Ishikawa (cell line): ENCODE measurements around the gene LMO3.

ENCODE experiments used
- CEBPB ChIP-seq: IDR thresholded peaks from 2 replicates; pipeline ENCODE4 v1.6.1; 2012
- CREB1 ChIP-seq: IDR thresholded peaks from 2 replicates; pipeline ENCODE4 v1.6.1; 2012; ENCODE audit warnings: low read depth
- EGR1 ChIP-seq: IDR thresholded peaks from 2 replicates; pipeline ENCODE4 v1.6.1; 2012
- EP300 ChIP-seq: IDR thresholded peaks from 2 replicates; pipeline ENCODE4 v1.6.1; 2012; ENCODE audit warnings: borderline replicate concordance
- FOXM1 ChIP-seq: IDR thresholded peaks from 2 replicates; pipeline ENCODE4 v1.6.1; 2012; ENCODE audit warnings: low read depth, borderline replicate concordance
- MAX ChIP-seq: IDR thresholded peaks from 2 replicates; pipeline ENCODE4 v1.6.1; 2012
- NFIC ChIP-seq: IDR thresholded peaks from 2 replicates; pipeline ENCODE4 v1.6.1; 2012
- RAD21 ChIP-seq: IDR thresholded peaks from 2 replicates; pipeline ENCODE4 v1.6.1; 2012; ENCODE audit warnings: low read depth
- REST ChIP-seq: IDR thresholded peaks from 2 replicates; pipeline ENCODE4 v1.6.1; 2012; ENCODE audit warnings: low read depth, mild to moderate bottlenecking
- TAF1 ChIP-seq: IDR thresholded peaks from 2 replicates; pipeline ENCODE4 v1.6.1; 2012; ENCODE audit warnings: low read depth, mild to moderate bottlenecking
- TCF12 ChIP-seq: IDR thresholded peaks from 2 replicates; pipeline ENCODE4 v1.6.1; 2012; ENCODE audit warnings: low read depth
- TEAD4 ChIP-seq: IDR thresholded peaks from 2 replicates; pipeline ENCODE4 v1.6.1; 2012
- USF1 ChIP-seq: IDR thresholded peaks from 2 replicates; pipeline ENCODE4 v1.6.1; 2012
- YY1 ChIP-seq: IDR thresholded peaks from 2 replicates; pipeline ENCODE4 v1.6.1; 2012; ENCODE audit warnings: low read depth
- ZBTB7A ChIP-seq: IDR thresholded peaks from 2 replicates; pipeline ENCODE4 v1.6.1; 2012; ENCODE audit warnings: low read depth

The LMO3 gene

GRCh38 chr12:16606117-16606200 lies at the start of gene LMO3:
Gene LMO3, minus strand, starts transcription at chr12:16606162. Its CDS starts 5,302 bp downstream, at chr12:16600860.
- TF ChIP-seq REST (no peak), ZBTB7A (no peak), MAX (no peak), TEAD4 (no peak), YY1 (no peak)

- TF ChIP-seq REST, result no peak
- TF ChIP-seq TCF12, result no peak
- TF ChIP-seq TEAD4, result no peak
- TF ChIP-seq FOXM1, result no peak
- TF ChIP-seq ZBTB7A, result no peak
- no peak for TF ChIP-seq EP300
- TF ChIP-seq TAF1, result no peak
- no peak for TF ChIP-seq YY1
- no peak for TF ChIP-seq RAD21
- TF ChIP-seq CEBPB, result no peak
These were observed 30.6 kb upstream of the LMO3 start for GRCh38 chr12:16636435-16637055.

- TF ChIP-seq NFIC (no peak), RAD21 (no peak), CEBPB (no peak), YY1 (no peak), EGR1 (no peak), ZBTB7A (no peak), REST (no peak), USF1 (no peak), TCF12 (no peak), CREB1 (no peak), TEAD4 (no peak), EP300 (no peak), TAF1 (no peak), FOXM1 (no peak), MAX (no peak)
These were observed 28.8 kb upstream of the LMO3 start for GRCh38 chr12:16634786-16635185.

GRCh38 chr12:16626991-16627390 lies 21.0 kb upstream of the LMO3 start:
- TF ChIP-seq NFIC (no peak), YY1 (no peak), EP300 (no peak), RAD21 (no peak), TAF1 (no peak), ZBTB7A (no peak), TEAD4 (no peak), CEBPB (no peak), TCF12 (no peak), CREB1 (no peak), MAX (no peak), REST (no peak), FOXM1 (no peak), EGR1 (no peak), USF1 (no peak)
